NCI-H748 treated with DMSO at 0.1 percent for 48 hours (cell line): ENCODE data around the gene LEFTY2.
"Not testable (repeated sequence)": the region's sequence is repeated elsewhere in the genome, so short reads cannot be mapped to it uniquely, and the experiment has no call there.

Experiments used
- DNase-seq: peaks from one replicate; lab custom pipeline; 2025; lab: John Stamatoyannopoulos, UW

LEFTY2 gene

DNA sequence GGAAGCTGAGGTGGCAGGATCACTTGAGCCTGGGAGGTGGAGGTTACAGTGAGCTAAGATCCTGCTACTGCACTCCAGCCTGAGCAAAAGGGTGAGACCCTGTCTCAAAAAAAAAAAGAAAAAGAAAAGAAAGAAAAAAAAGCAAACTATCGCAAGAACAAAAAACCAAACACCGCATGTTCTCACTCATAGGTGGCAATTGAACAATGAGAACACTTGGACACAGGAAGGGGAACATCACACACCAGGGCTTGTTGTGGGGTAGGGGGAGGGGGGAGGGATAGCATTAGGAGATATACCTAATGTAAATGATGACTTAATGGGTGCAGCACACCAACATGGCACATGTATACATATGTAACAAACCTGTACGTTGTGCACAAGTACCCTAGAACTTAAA lies 11.6 kb downstream of the LEFTY2 start:
- not testable (repeated sequence) for DNase-seq

DNA sequence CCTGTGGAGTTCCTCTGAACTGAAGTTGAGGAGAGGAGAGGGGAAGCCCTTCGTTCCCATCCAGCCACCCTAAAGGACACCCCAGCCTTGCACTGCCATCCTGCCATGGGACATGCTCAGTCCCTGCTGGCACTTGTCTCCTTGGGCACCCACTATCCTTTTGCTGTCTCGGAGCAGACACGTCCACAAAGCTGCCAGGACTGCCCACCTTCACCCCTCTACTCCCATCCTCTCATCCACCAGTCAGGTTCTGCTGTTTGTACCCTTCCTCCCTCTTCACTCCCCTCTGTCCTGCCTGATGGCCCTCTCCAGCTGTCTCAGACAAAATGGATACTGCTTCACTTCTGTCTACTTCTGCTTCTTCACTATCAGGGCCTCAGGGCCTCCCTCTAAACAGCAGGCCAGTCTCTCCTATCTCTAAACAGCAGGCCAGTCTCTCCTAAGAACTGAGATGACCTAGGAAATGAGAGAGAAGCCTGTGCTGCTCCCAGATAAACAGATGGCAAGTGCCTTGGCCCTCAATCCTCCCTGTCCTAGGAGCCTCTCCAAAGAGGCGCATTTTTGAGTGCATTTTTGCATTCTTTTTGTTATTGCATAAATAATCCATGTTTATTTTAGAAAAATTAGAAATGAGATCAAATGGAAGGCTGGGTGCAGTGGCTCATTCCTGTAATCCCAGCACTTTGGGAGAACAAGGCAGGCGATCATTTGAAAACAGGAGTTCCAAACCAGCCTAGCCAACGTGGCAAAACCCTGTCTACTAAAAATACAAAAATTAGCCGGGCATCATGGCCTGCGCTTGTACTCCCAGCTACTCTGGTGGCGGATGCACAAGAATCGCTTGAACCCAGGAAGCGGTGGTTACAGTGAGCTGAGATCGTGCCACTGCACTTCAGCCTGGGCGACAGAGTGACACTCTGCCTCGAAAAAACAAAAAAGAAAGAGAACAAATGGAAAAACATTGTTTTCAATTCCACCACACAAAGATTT lies 12.5 kb downstream of the LEFTY2 start:
- no peak for DNase-seq

DNA sequence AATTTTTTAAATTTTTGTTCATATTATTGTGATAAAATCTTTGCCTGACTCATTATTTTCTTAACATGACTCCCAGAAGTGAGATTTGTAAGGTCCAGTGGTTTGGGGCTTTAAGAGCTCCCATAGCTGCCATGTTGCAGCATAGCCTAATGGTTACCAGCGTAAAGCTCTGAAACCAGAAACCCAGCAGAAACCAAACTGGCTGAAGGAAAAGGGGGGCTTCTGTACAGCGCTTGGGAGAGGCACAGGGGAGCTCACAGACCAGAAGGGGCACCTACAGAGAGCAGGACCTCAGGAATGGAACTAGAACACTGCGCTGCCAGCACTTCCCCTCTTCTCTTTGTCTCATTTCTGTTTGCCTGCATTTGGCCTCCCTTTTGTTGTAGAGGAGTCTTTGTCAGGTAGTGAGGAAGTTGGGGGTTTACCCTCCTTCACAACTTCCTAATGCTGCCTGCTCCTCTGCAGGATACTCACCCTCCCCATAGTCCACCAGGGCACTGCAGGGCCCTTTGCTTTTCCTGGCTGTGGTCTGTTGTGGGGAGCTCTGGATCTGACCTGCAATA lies 14.4 kb downstream of the LEFTY2 start:
- no peak for DNase-seq

DNA sequence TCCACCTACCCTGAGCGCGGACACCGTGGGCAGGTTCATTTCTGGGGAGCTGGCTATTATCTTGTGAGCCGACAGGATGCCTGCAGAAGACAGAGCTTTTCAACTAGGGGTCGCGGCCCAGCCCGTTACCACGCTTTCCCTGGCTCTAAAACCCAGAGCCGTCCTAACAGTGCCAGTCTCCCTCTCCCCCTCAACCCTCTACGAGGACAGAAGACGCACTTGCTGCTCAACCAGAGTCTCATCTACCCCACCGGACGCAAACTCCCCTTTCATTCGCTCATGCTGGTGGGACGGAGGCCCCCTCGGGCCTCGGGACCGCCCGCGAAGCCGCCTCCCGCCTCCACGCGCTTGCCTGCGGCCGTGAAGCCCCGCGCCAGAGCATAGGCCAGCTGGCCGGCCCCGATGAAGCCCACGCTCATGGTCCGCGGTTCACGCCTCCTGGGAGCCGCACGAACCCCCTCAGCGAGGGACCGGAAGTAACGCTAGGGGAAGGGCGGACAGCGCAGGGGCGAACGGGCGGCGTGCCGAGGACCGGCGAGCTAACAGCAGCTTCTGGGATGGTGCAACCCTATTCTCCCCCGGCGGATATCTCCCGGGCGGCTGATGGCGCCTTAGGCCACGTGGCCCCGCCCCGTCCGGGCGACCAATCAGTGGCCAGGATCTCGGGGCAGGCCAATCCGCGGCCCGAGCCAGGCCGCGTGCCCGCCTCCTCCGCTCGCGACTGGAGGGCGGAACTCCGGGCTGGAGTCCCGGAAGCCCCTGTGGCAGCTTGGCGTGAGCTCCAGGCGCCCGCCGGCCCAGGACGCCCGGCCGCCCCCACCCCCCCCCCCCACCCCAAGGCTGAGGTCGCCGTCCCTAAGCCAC lies 17.1 kb downstream of the LEFTY2 start, which contains the start of gene PYCR2:
Gene PYCR2 (minus strand): TSS at position 559 of the 864 bp plus-strand sequence. CDS start 140 bp downstream, at position 419.
- peak; percentile 77 for DNase-seq

DNA sequence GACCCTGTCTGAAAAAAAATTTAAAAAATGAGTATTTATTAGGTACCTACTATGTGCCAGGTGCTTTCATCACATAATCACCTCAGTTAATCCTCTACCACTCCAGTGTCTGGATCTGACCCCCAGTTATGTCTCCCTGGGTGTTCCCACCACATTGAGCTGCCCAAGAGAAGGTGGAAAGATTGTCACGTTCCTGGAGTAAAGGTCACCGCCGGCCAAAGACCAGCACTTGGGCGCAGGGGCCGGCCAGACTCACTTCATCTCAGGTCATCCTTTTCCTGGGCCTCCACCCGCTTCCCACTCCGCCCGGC lies 17.7 kb downstream of the LEFTY2 start:
- no peak for DNase-seq

DNA sequence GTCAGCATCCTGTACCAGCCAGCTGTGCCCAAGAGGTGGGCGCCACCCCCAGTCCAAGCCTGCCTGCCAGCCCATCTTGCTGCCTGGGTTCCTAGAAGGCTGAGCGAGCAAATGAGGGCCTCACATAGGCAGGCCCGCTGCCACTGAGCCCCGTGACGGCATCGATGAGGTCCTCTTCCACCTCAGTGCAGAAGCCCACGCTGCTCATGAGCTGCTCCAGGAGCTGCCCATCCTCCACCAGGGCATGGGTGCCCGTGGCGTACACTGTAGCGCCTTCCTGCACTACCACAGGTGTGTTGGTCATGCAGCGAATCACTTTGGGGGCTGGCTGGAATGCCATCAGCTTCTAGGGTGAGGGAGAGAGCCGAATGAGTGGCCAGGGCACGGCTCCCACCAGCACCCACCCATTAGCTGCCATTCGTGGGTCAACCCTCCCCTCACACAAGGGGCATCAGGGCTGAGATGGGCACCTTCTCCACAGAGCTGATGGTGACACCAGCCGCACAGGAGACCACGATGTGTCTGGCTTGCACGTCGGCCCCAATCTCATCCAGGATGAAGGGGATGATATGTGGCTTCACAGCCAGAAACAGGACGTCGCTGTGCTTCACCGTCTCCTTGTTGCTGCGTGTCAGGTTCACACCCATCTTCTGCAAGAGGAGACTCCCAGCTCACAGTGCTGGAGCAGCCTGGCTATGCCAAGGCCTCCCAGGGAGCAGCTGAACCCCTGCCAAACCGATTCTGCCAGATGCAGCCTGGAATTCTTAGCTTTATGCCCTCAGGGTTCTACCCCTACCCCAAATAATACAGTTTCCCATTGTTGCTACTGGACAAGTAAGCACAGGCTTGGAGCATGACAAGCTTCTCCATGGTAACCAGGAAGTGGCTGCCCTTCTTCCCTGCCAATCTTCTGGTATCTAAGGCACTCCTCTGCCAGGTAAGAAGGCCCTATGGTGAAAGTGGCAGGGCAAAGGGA lies 19.0 kb downstream of the LEFTY2 start:
- no peak for DNase-seq

DNA sequence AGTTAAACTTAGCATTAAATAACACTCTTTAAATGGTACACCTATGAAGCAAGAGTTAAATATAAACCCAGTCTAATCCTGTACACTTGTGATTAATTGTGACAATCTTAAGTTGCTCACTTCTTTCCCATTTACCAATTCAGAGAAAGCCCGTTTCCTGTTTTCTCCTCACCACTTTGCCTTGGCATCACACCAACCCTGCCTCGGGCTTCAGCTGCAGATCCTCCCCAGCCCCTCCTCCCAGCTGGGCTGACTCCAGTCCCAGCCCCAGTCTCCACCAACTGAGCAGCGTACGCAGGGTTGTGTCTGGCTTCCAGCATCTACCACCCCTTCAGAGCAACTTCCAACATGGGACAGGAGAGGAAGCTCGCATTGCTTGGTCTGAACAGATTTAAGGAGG lies 21.1 kb downstream of the LEFTY2 start:
- DNase-seq = no peak

DNA sequence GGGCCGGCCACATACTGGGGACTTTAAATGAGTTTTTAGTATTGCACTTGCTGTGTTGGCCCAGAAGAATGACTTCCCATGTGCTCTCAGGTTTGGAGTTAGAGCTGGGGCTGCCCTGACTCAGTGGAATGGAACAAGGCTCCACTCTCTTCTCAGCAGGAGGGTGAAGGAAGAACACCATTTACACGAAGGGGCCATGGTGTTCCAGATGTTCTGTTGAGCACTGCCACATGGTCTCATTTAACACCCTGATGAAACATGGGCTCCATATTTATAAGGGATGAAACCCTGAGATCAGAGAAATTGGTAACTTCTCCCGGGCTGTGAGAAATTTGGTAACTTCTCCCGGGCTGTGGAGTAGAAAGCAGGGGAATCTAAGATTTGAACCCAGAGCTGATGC lies 22.7 kb downstream of the LEFTY2 start:
- no peak for DNase-seq

DNA sequence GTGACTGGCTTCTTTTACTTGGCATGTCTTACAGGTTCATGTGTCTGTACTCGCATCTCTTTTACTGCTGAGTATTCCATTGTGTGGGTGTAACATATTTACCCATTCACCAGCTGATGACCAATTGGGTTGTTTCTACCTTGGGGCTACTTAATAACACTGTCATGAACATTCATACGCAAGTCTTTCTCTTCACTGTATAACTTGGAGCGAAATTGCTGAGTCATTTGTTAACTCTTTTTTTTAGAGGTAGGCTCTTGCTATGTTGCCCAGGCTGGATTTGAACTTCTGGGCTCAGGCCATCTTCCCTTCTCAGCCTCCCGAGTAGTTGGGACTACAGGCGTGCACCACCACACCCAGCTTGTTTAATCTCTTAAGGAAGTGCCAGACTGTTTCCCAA lies 23.5 kb downstream of the LEFTY2 start:
- no peak for DNase-seq

DNA sequence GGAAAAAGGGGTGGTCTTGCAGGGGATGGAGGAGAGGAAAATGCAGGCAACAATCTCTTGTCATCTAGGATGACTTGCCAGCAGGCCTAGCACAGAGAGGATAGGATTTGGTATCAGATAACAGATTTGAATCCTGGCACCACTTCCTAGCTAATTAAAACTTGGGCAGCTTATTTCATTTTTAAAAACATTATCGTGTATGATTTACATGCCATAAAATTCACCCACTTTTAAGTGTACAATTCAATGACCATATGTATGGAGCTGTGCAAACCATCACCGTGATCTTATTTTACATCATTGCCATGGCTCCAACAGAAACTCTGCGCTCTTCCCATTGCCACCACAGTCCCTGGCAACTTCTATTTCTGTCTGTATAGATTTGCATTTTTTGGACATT lies 23.9 kb downstream of the LEFTY2 start:
- DNase-seq = no peak

DNA sequence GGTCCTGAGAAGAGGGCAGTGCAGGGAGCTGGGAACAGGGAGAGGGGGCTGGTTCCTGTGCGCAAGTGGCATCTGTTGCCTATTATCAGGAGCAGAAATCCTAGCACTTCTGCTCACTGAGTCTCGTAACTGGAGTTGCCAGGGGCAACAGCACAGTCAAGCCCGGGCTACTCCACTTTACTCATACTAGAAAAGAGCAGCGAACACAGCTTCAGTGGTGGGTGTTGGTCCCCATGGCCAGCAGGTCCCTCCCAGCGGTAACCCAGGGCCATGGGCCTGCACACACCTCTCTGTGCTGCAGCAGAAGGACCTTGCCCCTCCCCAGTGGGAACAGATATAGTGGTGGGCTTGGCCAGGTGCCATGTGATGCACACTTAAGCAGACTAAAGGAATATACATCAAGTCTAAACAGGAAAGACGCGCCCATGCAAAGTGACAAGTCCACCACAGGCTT lies 25.5 kb downstream of the LEFTY2 start:
- peak; percentile 7 for DNase-seq

DNA sequence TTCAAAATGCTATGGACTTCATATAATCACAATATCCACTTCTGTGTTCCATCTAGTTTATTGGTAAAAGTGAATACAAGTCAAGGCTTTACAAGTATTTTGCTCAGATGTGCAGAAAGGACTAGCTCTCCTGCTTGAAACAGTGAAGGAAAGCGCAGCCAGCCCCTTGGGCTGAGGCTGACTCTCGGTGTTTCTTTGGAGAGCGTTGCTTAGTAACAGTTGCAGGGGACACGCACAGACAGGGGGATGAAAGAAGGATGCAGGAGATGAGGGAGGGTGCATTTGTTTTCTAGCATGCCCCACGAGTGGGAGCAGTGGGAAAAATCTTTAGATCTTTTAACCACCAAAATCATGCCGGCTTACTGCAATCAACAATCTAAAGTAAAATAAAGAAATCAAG lies 26.1 kb downstream of the LEFTY2 start:
- no peak for DNase-seq

DNA sequence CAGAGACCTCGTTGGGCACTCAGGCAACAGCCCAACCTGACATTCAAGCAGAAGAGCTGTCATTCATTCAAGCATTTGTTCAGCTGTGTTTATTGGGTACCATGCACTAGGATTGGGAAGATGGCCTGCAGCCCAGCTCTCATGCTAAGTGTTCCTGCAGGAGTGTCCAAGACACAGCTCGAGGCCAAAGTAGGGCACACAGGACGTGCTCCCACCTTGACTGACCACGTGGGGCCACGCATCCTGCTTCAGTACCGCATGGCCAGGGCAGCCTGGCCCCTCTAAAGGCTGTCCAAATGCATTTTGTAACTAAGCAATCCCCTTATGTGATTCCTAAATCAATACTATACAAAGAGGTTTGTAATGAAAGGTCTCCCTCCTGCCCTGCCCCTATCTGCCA lies 26.6 kb downstream of the LEFTY2 start:
- no peak for DNase-seq

DNA sequence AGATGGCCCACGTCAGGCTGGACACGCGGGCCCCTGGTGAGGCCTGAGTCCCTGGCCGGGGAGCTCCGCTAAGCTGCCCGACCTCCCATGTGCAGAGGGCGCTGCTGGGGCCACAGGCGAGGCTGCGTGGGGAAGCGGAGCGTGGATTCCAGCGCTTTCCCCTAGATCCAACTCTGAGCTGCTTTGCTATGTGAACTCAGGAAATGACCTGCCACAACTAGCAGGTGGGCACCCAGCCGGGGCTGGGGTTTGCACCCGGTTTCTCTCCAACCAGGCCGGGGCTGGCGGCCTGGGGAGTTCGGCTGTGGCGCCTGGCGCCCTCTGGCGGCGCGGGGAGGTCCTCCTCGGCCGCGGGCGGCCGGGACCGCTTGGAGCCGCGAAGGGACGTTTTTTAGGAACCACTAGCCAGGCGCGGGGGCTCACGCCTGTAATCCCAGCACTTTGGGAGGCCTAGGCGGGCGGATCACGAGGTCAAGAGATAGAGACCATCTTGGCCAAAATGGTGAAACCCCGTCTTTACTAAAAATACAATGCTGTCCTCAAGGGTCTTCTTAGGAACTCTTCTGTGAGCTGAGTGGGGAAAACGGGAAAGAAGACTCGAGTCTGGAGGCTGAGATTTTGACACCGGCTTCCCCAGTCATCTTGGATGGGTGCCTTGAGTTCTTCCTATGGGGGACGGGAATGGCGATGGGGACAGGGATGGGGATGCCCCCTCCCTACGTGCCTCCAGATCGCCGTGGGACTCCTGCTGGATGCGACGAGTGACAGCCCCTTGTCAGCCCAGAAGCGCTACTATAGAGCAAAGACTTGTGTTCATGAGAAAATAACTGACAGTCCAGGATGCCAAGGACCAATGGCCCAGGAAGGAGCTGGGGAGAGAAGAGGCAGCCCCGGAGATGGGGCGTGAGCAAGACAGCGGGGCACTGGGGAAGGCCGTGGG lies 29.6 kb downstream of the LEFTY2 start:
- no peak for DNase-seq

DNA sequence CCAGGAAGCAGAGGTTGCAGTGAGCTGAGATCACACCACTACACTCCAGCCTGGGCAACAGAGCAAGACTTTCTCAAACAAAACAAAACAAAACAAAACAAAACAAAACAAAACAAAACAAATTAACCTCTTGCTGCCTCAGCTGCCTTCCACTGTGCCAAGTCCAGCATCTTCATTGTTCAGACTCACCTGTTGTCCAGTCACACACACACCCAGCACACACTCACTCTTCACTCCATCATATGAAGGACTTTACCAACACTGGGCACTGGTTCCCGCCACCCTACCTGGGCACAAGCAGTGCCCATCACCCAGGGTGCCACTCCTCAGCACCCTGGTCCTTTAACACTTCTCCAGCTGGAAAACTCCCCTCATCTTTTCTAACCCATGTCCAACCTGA lies 31.5 kb downstream of the LEFTY2 start:
- DNase-seq = no peak

DNA sequence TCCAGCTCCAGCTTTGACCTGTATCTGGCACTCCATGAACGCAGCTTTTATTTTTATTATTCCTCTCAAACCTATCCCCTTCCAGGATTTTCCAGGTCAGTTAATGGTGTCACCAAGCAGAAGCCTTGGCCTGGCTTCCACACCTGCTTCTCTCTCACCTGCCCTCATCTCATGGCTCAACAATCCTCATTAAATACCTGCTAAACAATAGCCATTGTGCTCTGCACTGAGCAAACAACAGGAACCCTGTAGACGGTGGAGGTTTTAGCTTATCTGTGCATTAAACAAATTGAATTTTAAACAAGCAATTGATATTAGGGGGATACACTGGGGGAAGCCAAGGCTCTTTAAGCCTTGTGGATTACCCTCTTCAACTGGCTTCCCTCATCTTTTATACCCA lies 32.2 kb downstream of the LEFTY2 start:
- DNase-seq = peak; percentile 77

DNA sequence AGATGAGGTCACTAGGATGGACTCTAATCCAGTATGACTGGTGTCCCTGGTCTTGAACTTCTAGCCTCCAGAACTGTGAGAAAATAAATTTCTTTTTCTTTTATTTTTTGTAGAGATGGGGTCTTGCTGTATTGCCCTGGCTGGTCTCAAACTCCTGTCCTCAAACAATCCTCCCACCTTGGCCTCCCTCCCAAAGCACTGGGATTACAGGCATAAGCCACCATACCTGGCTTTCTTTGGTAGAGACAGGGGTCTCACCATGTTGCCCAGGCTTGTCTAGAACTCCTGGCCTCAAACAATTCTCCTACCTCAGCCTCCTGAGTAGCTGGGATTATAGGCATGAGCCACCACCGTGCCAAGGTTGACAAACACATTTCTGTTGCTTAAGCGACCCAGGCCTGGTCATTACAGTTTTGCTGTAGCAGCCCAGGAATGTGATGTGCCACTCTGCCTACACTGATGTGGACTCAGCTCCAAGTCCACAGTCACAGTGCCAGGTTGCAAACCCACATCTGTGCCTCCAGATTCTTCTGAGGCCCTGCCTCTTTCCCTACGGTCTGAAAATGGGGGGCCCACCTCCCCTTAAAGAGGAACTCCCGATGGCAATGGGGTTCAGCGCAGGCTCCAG lies 32.9 kb downstream of the LEFTY2 start:
- DNase-seq = no peak

DNA sequence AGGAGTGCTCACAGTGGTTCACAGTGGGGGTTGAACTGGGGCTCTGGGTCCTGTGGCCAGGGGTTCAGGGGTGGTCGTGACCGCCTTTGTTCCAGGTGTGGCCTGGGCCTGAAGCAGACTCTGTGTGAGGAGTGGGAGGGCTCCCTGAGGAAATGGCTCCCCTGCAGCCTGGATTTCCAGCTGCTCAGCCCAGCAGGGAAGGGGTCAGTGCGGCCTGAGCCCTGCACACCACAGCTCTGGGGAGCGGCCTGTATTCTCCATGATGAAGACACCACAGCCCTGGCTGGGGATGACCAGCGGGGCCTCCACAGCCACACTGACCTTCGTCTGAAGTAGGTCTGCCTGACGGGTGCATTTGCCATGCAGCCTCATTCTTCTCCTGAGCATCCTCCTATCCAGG lies 33.7 kb downstream of the LEFTY2 start:
- no peak for DNase-seq

DNA sequence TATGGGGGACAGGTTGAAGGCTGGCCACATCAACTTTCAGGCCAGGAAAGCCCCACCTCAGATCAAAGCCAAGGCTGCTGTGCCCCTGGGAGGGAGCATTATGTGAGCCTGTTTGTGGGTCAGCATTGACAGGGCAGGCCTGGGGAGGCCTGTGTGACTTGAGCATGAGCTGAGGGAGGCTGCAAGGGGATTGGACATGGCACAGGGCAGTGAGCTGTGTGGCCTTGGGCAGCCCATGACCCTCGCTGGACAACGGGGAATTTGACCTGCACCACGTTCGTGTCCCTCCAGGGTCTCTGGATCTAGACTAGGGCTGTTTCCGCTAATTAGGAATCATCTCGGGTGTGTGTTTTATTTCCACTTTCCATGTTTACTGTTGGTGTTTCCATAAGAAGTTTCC lies 34.6 kb downstream of the LEFTY2 start:
- no peak for DNase-seq

DNA sequence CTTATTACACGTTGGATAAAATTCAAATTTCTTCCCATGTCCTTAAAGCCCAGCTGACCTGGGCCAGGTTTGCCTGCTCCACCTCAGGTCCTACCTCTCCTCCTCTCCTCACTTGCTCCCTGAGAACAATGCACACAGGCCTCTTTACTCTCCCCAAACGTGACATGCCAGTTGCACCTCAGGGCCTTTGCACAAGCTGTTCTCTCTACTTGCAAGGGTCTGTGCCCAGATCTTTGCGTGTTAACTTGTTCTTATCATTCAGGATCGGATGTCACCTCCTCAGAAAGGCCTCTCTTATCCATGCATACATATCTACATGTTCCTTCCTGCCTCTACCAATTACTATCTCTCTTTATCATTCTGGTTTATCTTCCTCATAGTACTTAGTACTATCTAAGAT lies 37.4 kb downstream of the LEFTY2 start:
- no peak for DNase-seq
